Measurements from ENCODE around the gene INSL3. TPM values are rescaled to one million over a fixed set of nuclear protein-coding genes. Genes with fewer than 3 reads are reported as not detected.
"Not testable (repeated sequence)": the region's sequence is repeated elsewhere in the genome, so short reads cannot be mapped to it uniquely, and the experiment has no call there.

Gene INSL3
- polyA plus RNA-seq, 4 donors: 0.19 to 0.54 (median 0.22) TPM; not detected in 1

- DNase-seq (ENCODE audit: low read depth in 4 of 4, low spot score in 3 of 4): no peak
Observed at GRCh38 chr19:17826508-17827056, 5.3 kb upstream of the INSL3 start.

- DNase-seq (ENCODE audit: low read depth in 4 of 4, low spot score in 3 of 4): no peak
Observed at GRCh38 chr19:17824339-17824738, 3.0 kb upstream of the INSL3 start.

GRCh38 chr19:17817668-17818363, 3.5 kb downstream of the INSL3 start:
- no peak for DNase-seq (ENCODE audit: low read depth in 4 of 4, low spot score in 3 of 4)

GRCh38 chr19:17812099-17812498, 9.2 kb downstream of the INSL3 start:
- DNase-seq (ENCODE audit: low read depth in 4 of 4, low spot score in 3 of 4): no peak

GRCh38 chr19:17811681-17812080, 9.6 kb downstream of the INSL3 start:
- DNase-seq (ENCODE audit: low read depth in 4 of 4, low spot score in 3 of 4): no peak

- DNase-seq (ENCODE audit: low read depth in 4 of 4, low spot score in 3 of 4): no peak
Observed at GRCh38 chr19:17811103-17811502, 10.2 kb downstream of the INSL3 start.

- no peak for DNase-seq (ENCODE audit: low read depth in 4 of 4, low spot score in 3 of 4)
Observed at GRCh38 chr19:17807731-17808316, 13.5 kb downstream of the INSL3 start.

GRCh38 chr19:17806945-17807344, 14.4 kb downstream of the INSL3 start:
- no peak for DNase-seq (ENCODE audit: low read depth in 4 of 4, low spot score in 3 of 4)

GRCh38 chr19:17805427-17805826, 15.9 kb downstream of the INSL3 start:
- no peak for DNase-seq (ENCODE audit: low read depth in 4 of 4, low spot score in 3 of 4)

GRCh38 chr19:17803264-17803896, 17.9 kb downstream of the INSL3 start:
- DNase-seq (ENCODE audit: low read depth in 4 of 4, low spot score in 3 of 4): no peak

- DNase-seq (ENCODE audit: low read depth in 4 of 4, low spot score in 3 of 4): no peak
Observed at GRCh38 chr19:17802137-17802858, 19.0 kb downstream of the INSL3 start.

- DNase-seq (ENCODE audit: low read depth in 4 of 4, low spot score in 3 of 4): not testable (repeated sequence)
Observed at GRCh38 chr19:17798599-17798998, 22.7 kb downstream of the INSL3 start.

GRCh38 chr19:17797424-17798201, 23.7 kb downstream of the INSL3 start:
- no peak for DNase-seq (ENCODE audit: low read depth in 4 of 4, low spot score in 3 of 4)

GRCh38 chr19:17796838-17797423, 24.4 kb downstream of the INSL3 start:
- DNase-seq (ENCODE audit: low read depth in 4 of 4, low spot score in 3 of 4): no peak

GRCh38 chr19:17796013-17796837, 25.1 kb downstream of the INSL3 start:
- DNase-seq (ENCODE audit: low read depth in 4 of 4, low spot score in 3 of 4): no peak

- DNase-seq (ENCODE audit: low read depth in 4 of 4, low spot score in 3 of 4): no peak
Observed at GRCh38 chr19:17795495-17795856, 25.8 kb downstream of the INSL3 start.

- no peak for DNase-seq (ENCODE audit: low read depth in 4 of 4, low spot score in 3 of 4)
Observed at GRCh38 chr19:17794731-17795494, 26.4 kb downstream of the INSL3 start, which contains the start of gene B3GNT3. B3GNT3 (plus strand) TSS chr19:17795138; CDS start chr19:17807808, 12,670 bp downstream.

- no peak for DNase-seq (ENCODE audit: low read depth in 4 of 4, low spot score in 3 of 4)
Observed at GRCh38 chr19:17794412-17794730, 26.9 kb downstream of the INSL3 start.
